ENCODE results near the gene UBR3. TPM values are rescaled to one million over a fixed set of nuclear protein-coding genes. Genes with fewer than 3 reads are reported as not detected.

Gene UBR3
- total and polyA plus RNA-seq, 4 donors: 9.5 to 137 (median 25.7) TPM

DNA sequence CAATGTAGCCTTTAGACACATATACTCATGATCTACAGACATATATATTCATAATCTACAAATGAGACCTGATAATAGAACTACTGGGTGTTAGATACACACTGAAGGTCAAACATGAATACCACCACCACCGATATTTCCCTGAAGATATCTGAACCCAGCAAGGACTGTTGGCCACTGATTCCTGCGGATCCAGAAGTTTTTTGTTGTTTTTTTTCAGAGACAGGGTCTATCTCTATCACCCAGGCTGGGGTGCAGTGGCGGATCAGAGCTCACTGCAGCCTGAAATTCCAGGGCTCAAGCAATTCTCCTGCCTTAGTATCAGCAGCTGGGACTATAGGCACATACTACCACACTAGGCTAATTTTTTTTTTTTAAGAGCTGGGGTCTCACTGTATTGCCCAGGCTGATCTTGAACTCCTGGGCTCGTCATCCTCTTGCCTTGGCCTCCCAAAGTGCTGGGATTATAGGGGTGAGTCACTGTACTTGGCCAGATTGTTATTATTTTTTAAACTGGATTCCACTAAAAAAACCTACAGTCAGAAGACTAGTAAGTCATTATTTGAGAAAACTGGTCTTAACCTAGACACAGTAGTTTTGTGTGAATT is 4.4 kb upstream of the UBR3 start:
- H3K9me3 ChIP-seq (ENCODE audit: control insufficient read depth in 4 of 4, insufficient read depth in 3 of 4, low read length in 3 of 4): no peaks in the 10 kb centered on the region
- ATAC-seq (ENCODE audit: insufficient read depth, low FRiP score) (no peak), DNase-seq (no peak)
- H3K4me1 ChIP-seq (ENCODE audit: control insufficient read depth in 5 of 5, insufficient read depth in 5 of 5, low read length in 5 of 5): peaks cover 0 to 4% (median 0%) of the 10 kb centered on the region in 5 donors
- peak overlapping the region; percentile 19 to 42 for H3K9ac ChIP-seq (ENCODE audit: insufficient read depth in 1 of 2, low read length in 2 of 2)
- no peaks in the 10 kb centered on the region for H3K27me3 ChIP-seq (ENCODE audit: control insufficient read depth in 3 of 3, insufficient read depth in 3 of 3, low read length in 2 of 3)
- H3K4me3 ChIP-seq: no peak overlapping the region
- no peak overlapping the region for H3K27ac ChIP-seq (ENCODE audit: low read depth in 1 of 2, low read length in 1 of 2)
- WGBS, 2 donors: 95 to 99% methylated on average over 4 of the region's 4 CpGs
- H3K36me3 ChIP-seq (ENCODE audit: control insufficient read depth in 4 of 4, insufficient read depth in 4 of 4, low read length in 4 of 4): peaks cover 0 to 3% (median 3%) of the 10 kb centered on the region in 4 donors
- TF ChIP-seq, protein P1, sequence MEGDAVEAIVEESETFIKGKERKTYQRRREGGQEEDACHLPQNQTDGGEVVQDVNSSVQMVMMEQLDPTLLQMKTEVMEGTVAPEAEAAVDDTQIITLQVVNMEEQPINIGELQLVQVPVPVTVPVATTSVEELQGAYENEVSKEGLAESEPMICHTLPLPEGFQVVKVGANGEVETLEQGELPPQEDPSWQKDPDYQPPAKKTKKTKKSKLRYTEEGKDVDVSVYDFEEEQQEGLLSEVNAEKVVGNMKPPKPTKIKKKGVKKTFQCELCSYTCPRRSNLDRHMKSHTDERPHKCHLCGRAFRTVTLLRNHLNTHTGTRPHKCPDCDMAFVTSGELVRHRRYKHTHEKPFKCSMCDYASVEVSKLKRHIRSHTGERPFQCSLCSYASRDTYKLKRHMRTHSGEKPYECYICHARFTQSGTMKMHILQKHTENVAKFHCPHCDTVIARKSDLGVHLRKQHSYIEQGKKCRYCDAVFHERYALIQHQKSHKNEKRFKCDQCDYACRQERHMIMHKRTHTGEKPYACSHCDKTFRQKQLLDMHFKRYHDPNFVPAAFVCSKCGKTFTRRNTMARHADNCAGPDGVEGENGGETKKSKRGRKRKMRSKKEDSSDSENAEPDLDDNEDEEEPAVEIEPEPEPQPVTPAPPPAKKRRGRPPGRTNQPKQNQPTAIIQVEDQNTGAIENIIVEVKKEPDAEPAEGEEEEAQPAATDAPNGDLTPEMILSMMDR (IDR thresholded peaks at IDR 0.05; ENCODE audit: control extremely low read depth, extremely low read depth): no peak

DNA sequence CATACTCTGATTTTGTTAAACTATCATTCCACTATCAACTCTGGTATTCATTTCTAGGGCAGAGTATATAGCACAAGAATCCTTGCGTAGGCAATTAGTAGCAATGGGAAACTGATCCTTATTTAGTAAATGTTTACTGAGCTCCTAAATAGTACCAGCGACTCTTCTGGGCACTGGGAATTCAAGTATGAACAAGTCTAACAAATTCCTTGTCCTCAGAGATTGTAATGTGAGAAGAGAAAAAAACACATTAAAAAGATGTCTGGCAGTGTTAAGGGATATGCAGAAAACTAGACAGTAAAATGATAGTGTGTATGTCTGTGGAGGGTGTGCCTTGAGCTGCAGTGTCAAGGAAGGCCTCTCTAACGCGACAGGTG is 3.3 kb upstream of the UBR3 start:
- TF ChIP-seq, protein P1 (IDR thresholded peaks at IDR 0.05; ENCODE audit: control extremely low read depth, extremely low read depth): no peak
- ATAC-seq (ENCODE audit: insufficient read depth, low FRiP score) (no peak), DNase-seq (no peak)
- peaks cover 0 to 5% (median 4%) of the 10 kb centered on the region in 5 donors for H3K4me1 ChIP-seq (ENCODE audit: control insufficient read depth in 5 of 5, insufficient read depth in 5 of 5, low read length in 5 of 5)
- WGBS, 2 donors: 19 to 37% methylated on average over 4 of the region's 4 CpGs
- peaks cover 0 to 2% (median 0%) of the 10 kb centered on the region in 4 donors for H3K36me3 ChIP-seq (ENCODE audit: control insufficient read depth in 4 of 4, insufficient read depth in 4 of 4, low read length in 4 of 4)
- H3K9me3 ChIP-seq (ENCODE audit: control insufficient read depth in 4 of 4, insufficient read depth in 3 of 4, low read length in 3 of 4): no peaks in the 10 kb centered on the region
- H3K27ac ChIP-seq (ENCODE audit: low read depth in 1 of 2, low read length in 1 of 2): peak overlapping the region in 1 of 2 donors; percentile 91
- no peaks in the 10 kb centered on the region for H3K27me3 ChIP-seq (ENCODE audit: control insufficient read depth in 3 of 3, insufficient read depth in 3 of 3, low read length in 2 of 3)
- peak overlapping the region; percentile 78 for H3K4me3 ChIP-seq
- peak overlapping the region; percentile 72 to 77 for H3K9ac ChIP-seq (ENCODE audit: insufficient read depth in 1 of 2, low read length in 2 of 2)

DNA sequence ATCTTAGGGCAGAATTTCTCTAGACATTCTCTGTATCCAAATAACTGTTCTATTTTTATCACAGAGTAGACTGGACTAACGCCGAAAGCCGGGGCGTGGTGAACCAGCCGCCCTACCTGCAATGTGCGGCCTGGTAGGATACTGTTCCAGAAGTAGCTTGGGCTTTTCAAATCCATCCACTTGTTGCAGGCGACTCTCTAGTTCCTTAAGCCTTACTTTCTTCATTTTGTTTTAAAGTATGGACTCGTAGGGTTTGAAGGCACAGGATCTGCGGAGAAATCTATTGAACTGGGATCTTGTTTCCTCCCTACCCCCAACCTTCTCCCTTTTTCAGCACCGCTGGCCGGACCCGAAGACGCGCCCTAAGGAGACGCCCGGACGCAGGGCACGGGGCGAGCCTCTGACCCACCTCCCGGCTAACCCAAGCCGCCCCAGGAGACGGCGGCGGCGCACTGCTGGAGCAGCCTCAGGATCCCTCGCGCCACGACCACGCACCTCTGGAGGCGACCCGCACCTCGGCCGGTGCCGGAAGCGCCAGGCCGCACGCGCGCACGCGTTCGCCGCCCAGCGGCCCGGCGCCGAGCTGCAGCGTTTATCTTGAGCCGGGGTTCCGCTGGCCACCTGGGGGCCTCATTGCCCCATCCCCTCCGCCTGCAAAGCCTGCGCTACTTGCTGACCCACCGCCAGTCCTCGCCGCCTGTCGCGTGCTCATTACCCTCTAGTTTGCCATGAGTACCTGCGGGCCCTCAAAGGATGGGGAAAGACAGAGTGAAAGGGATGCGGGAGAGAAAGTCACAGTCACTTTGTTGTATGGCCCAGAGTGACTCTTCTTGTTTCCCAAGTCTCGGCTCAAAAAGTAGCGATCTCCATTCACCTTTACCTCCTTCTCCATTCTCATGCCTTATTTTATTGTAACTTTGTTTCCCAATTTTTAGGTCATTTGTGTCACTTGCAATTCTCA is 2.6 kb upstream of the UBR3 start, which contains the start of gene METTL5:
TSS of gene METTL5 (minus strand) at position 533 of the 961 bp plus-strand sequence. CDS start at position 225, 308 bp downstream.
- Histone ChIP-seq H3K9me3 (ENCODE audit: control insufficient read depth in 4 of 4, insufficient read depth in 3 of 4, low read length in 3 of 4) (no peaks in the 10 kb centered on the region), H3K9ac (ENCODE audit: insufficient read depth in 1 of 2, low read length in 2 of 2) (peak within 1 kb of the TSS; percentile 72 to 77), H3K27ac (ENCODE audit: low read depth in 1 of 2, low read length in 1 of 2) (peak within 1 kb of the TSS; percentile 91 to 93), H3K4me1 (ENCODE audit: control insufficient read depth in 5 of 5, insufficient read depth in 5 of 5, low read length in 5 of 5) (peaks cover 0 to 8% (median 4%) of the 10 kb centered on the region in 5 donors), H3K36me3 (ENCODE audit: control insufficient read depth in 4 of 4, insufficient read depth in 4 of 4, low read length in 4 of 4) (peaks cover 0 to 2% (median 0%) of the 10 kb centered on the region in 4 donors), H3K4me3 (peak within 1 kb of the TSS; percentile 78), H3K27me3 (ENCODE audit: control insufficient read depth in 3 of 3, insufficient read depth in 3 of 3, low read length in 2 of 3) (no peaks in the 10 kb centered on the region)
- ATAC-seq (ENCODE audit: insufficient read depth, low FRiP score) (peak; percentile 89), DNase-seq (peak; percentile 80 to 91 (median 86))
- 2% methylated on average over 61 of the region's 61 CpGs for WGBS, 2 donors
- TF ChIP-seq, protein P1 (IDR thresholded peaks at IDR 0.05; ENCODE audit: control extremely low read depth, extremely low read depth): peak; percentile 96

All from lung (tissue), 12 donors.